HUDEP-2 (cell line): ENCODE measurements around the gene CDK17.
"Not testable (repeated sequence)": the region's sequence is repeated elsewhere in the genome, so short reads cannot be mapped to it uniquely, and the experiment has no call there.

Experiments used
- DNase-seq, 76 experiments: peaks; one replicate each; lab custom pipeline; 2025; ENCODE audit not compliant: unreplicated experiment in 76 of 76; lab: John Stamatoyannopoulos, UW

The CDK17 gene

GRCh38 chr12:96360550-96360949 lies 39.7 kb downstream of the CDK17 start:
- no peak for DNase-seq

GRCh38 chr12:96359328-96359727 lies 40.9 kb downstream of the CDK17 start:
- no peak for DNase-seq

GRCh38 chr12:96356831-96357230 lies 43.4 kb downstream of the CDK17 start:
- DNase-seq: no peak

GRCh38 chr12:96354844-96355534 lies 45.2 kb downstream of the CDK17 start:
- no peak for DNase-seq

- no peak for DNase-seq
Observed at GRCh38 chr12:96354326-96354725, 45.9 kb downstream of the CDK17 start.

GRCh38 chr12:96352161-96352835 lies 47.9 kb downstream of the CDK17 start:
- no peak for DNase-seq

- DNase-seq: no peak
Observed at GRCh38 chr12:96350982-96351381, 49.3 kb downstream of the CDK17 start.

- DNase-seq: no peak
Observed at GRCh38 chr12:96347130-96347699, 53.0 kb downstream of the CDK17 start.

- DNase-seq: not testable (repeated sequence)
Observed at GRCh38 chr12:96346716-96347115, 53.5 kb downstream of the CDK17 start.

GRCh38 chr12:96344124-96344695 lies 56.0 kb downstream of the CDK17 start:
- DNase-seq: no peak

- peak in 6 of 76 experiments; percentile 13 to 29 (median 24) for DNase-seq
Observed at GRCh38 chr12:96343347-96343954, 56.8 kb downstream of the CDK17 start.

GRCh38 chr12:96339666-96340065 lies 60.6 kb downstream of the CDK17 start:
- DNase-seq: not testable (repeated sequence)

- no peak for DNase-seq
Observed at GRCh38 chr12:96338852-96339471, 61.3 kb downstream of the CDK17 start.

GRCh38 chr12:96337953-96338352 lies 62.3 kb downstream of the CDK17 start:
- DNase-seq: no peak

GRCh38 chr12:96336489-96336888 lies 63.8 kb downstream of the CDK17 start:
- DNase-seq: no peak

GRCh38 chr12:96335270-96335669 lies 65.0 kb downstream of the CDK17 start:
- DNase-seq: no peak

- no peak for DNase-seq
Observed at GRCh38 chr12:96334502-96334901, 65.7 kb downstream of the CDK17 start.

- DNase-seq: peak in 1 of 76 experiments; percentile 15
Observed at GRCh38 chr12:96329545-96329944, 70.7 kb downstream of the CDK17 start.

GRCh38 chr12:96329018-96329417 lies 71.2 kb downstream of the CDK17 start:
- no peak for DNase-seq

- peak in 1 of 76 experiments; percentile 21 for DNase-seq
Observed at GRCh38 chr12:96327889-96328288, 72.3 kb downstream of the CDK17 start.

- no peak for DNase-seq
Observed at GRCh38 chr12:96327346-96327745, 72.9 kb downstream of the CDK17 start.
